Measurements from ENCODE around the gene MRPS7. TPM values are rescaled to one million over a fixed set of nuclear protein-coding genes. Genes with fewer than 3 reads are reported as not detected.

Gene MRPS7
- total and polyA plus RNA-seq, 10 of the 15 experiments (the other 5 are each of a cell fraction or from before 2014, with no cell fraction given), result 88.4 to 217 (median 109) TPM

GRCh38 chr17:75288359-75288758 lies 26.7 kb downstream of the MRPS7 start:
- no peak overlapping the region for H2AFZ ChIP-seq (ENCODE audit: control insufficient read depth, low read depth, low read length)
- intact Hi-C loops (cut with micrococcal nuclease; ENCODE audit: unreplicated experiment) (loop anchor here (5.0 kb wide), 1 partner anchor 34 kb away; no protein-coding TSS in a partner anchor), in situ Hi-C loops (cut with MboI) (no loop called here)
- ChIA-PET POLR2A (interaction anchor here (0.6 to 2.9 kb wide), 14 partner anchors 17 to 228 kb away, joined by 3 to 30 read pairs (median 4); partner anchors contain the start of genes GGA3, MIF4GD, MRPS7 and TMEM94), SMC1A (ENCODE audit: uncharacterized antibody, unreplicated experiment) (interaction anchor here (0.9 to 5.2 kb wide), 11 partner anchors 9 to 174 kb away, joined by 3 to 86 read pairs (median 7); partner anchors contain the start of genes GGA3, GRB2, MIF4GD and MRPS7), RAD21 (ENCODE audit: unreplicated experiment) (interaction anchor here (0.7 to 13.2 kb wide), 22 partner anchors 10 to 275 kb away, joined by 3 to 364 read pairs (median 12); partner anchors contain the start of genes GGA3, GRB2, MIF4GD and MRPS7), CTCF (interaction anchor here (1.1 to 4.6 kb wide), 15 partner anchors 10 to 124 kb away, joined by 3 to 65 read pairs (median 9); partner anchors contain the start of genes GGA3, GRB2, MIF4GD and MRPS7)
- TF ChIP-seq BCL11A (IDR thresholded peaks at IDR 0.05; ENCODE audit: low read depth, low read length), result no peak
- no peak for TF ChIP-seq ZBED1 (IDR thresholded peaks at IDR 0.05; ENCODE audit: borderline replicate concordance)
- TF ChIP-seq MXI1 (IDR thresholded peaks at IDR 0.05; ENCODE audit: low read depth, low read length), result no peak
- TF ChIP-seq IRF4 (IDR thresholded peaks at IDR 0.05; ENCODE audit: low read depth, low read length), result no peak
- TF ChIP-seq, protein P1, sequence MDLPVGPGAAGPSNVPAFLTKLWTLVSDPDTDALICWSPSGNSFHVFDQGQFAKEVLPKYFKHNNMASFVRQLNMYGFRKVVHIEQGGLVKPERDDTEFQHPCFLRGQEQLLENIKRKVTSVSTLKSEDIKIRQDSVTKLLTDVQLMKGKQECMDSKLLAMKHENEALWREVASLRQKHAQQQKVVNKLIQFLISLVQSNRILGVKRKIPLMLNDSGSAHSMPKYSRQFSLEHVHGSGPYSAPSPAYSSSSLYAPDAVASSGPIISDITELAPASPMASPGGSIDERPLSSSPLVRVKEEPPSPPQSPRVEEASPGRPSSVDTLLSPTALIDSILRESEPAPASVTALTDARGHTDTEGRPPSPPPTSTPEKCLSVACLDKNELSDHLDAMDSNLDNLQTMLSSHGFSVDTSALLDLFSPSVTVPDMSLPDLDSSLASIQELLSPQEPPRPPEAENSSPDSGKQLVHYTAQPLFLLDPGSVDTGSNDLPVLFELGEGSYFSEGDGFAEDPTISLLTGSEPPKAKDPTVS (IDR thresholded peaks at IDR 0.05; ENCODE audit: low read depth, low read length), result no peak
- TF ChIP-seq MLLT1 (IDR thresholded peaks at IDR 0.05), result no peak
- TF ChIP-seq LARP7 (IDR thresholded peaks at IDR 0.05), result no peak
- no peak for TF ChIP-seq RBBP5 (conservative IDR thresholded peaks at IDR 0.05)
- no peak for TF ChIP-seq STAT1 (conservative IDR thresholded peaks at IDR 0.05)
- TF ChIP-seq NBN (IDR thresholded peaks at IDR 0.05), result no peak
- no peak for TF ChIP-seq SMAD5 (IDR thresholded peaks at IDR 0.05; ENCODE audit: low read depth)
- TF ChIP-seq CREB1 (IDR thresholded peaks at IDR 0.05; ENCODE audit: low read depth), result no peak
- ATAC-seq (no peak), DNase-seq (ENCODE audit: low read depth, low spot score) (no peak), FAIRE-seq (no peak)
- no peaks in the 10 kb centered on the region; the same call in 1 of the 2 replicates for H4K20me1 ChIP-seq (ENCODE audit: control insufficient read depth, insufficient read depth)
- peaks cover 25% of the 10 kb centered on the region for H3K4me1 ChIP-seq (ENCODE audit: control insufficient read depth, insufficient read depth, low read length)
- peak overlapping the region; percentile 66 for H3K9ac ChIP-seq (ENCODE audit: control insufficient read depth, insufficient read depth, low read length)
- peak overlapping the region; percentile 77; the same call in 1 of the 2 replicates for H3K27ac ChIP-seq (ENCODE audit: control insufficient read depth, insufficient read depth)
- BruUV-seq (replicated peaks), result no TSS peak
- peak overlapping the region; percentile 91 for H3K4me3 ChIP-seq
- peaks cover 33% of the 10 kb centered on the region for H3K79me2 ChIP-seq (ENCODE audit: control insufficient read depth, insufficient read depth, low read length)
- no peaks in the 10 kb centered on the region for H3K27me3 ChIP-seq (replicated peaks in 1 of 2; ENCODE audit: control insufficient read depth in 2 of 2, insufficient read depth in 2 of 2, low read length in 1 of 2)
- H3K4me2 ChIP-seq (ENCODE audit: control insufficient read depth, insufficient read depth), result peak overlapping the region; percentile 89
- 0% methylated on average over 1 of the region's 2 CpGs for whole genome bisulfite sequencing (ENCODE audit: insufficient coverage, insufficient replicate concordance, low lambda C conversion rate, missing lambda C conversion rate)
- no peaks in the 10 kb centered on the region for H3K9me3 ChIP-seq (replicated peaks; ENCODE audit: control insufficient read depth, insufficient read depth, low read length)
- H3K36me3 ChIP-seq (ENCODE audit: control insufficient read depth in 2 of 2, insufficient read depth in 2 of 2, low read length in 1 of 2), result peaks cover 12 to 16% of the 10 kb centered on the region in 2 experiments
